GM21723 (cell line): ENCODE measurements around the gene TASL.
"Not testable (repeated sequence)": the region's sequence is repeated elsewhere in the genome, so short reads cannot be mapped to it uniquely, and the experiment has no call there.

Experiments
- ATAC-seq: cut with Tn5 transposase; IDR thresholded peaks from one replicate; pipeline ENCODE4 v1.9.1; 2021; ENCODE audit warnings: mild to moderate bottlenecking, moderate library complexity; ENCODE audit not compliant: unreplicated experiment

TASL gene, protein sequence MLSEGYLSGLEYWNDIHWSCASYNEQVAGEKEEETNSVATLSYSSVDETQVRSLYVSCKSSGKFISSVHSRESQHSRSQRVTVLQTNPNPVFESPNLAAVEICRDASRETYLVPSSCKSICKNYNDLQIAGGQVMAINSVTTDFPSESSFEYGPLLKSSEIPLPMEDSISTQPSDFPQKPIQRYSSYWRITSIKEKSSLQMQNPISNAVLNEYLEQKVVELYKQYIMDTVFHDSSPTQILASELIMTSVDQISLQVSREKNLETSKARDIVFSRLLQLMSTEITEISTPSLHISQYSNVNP

DNA sequence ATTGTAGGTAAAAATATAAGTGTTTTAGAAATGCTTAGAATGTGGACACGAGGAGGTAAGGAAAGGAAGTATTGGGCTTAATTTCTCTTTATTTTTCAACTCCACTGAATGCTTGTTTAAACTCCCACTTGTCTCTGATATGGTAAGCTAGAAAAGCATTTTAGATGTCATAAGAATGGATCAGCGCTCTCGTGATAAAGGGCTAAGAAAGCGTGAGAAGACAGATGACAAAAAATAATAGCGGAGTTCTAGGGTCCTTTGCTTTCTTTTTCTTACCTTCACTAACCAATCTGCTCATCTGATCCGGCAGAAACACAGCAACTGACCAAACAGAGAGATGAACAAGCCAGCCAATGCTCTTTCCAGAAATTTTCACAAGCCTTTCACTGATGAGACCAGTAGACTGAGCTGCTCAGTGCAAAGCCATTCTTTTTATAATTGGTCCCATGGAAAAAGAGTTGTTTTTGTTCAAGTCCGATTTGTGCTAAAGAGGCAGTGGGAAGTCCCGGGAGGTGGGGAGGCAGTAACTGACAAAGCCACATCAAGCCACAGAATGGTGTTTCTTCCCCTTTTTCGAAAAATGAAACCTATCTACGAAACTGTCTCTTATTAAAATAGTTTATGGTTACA lies at the start of gene TASL:
TASL (minus strand) TSS at position 405 of the 630 bp plus-strand sequence. CDS start 17,411 bp downstream, outside the sequence.
- ATAC-seq: peak; percentile 86

- no peak for ATAC-seq
Measured at GRCh38 chrX:30626402-30626801, 48.8 kb upstream of the TASL start.

DNA sequence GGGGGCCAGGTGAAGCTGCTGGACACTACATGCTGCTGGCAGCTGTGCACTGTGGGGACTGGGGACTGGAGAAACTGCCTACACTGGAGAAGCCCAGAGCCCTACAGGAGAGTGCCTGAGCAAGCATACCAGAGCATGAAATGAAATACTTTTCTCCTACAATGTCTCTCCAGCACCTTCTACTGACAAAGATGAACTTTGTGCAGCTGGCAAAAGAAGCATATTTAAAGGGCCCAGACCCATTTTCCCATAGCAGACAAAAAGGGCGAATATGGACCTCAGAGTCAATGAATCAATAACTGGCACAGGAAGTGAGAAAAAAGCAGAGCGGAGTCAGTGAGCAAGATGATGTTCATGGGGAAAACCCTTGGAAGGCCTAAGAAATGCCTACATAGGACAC lies 44.8 kb upstream of the TASL start:
- ATAC-seq: no peak

- no peak for ATAC-seq
Measured at GRCh38 chrX:30620980-30621618, 43.5 kb upstream of the TASL start.

DNA sequence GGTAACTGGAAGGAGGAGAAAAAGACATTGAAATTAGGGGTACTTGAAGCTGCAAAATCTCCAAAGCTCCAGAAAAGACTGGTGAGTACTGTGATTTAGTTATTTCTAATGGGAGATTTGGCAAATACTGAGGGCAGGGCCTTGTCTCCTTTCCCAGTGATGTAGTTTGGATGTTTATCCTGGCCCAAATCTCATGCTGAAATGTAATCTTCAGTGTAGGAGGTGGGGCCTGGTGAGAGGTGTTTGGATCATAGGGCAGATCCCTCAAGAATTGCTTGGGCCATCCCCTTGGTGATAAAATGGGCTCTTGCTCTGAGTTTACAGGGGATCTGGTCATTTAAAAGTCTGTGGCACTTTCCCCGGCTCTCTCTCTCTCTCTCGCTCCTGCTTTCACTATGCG lies 42.6 kb upstream of the TASL start:
- ATAC-seq: no peak

GRCh38 chrX:30618160-30618765 lies 40.7 kb upstream of the TASL start:
- ATAC-seq: no peak

- ATAC-seq: no peak
Measured at GRCh38 chrX:30615229-30615628, 37.7 kb upstream of the TASL start.

- no peak for ATAC-seq
Measured at GRCh38 chrX:30613721-30614120, 36.2 kb upstream of the TASL start.

- ATAC-seq: no peak
Measured at GRCh38 chrX:30612250-30612655, 34.7 kb upstream of the TASL start.

DNA sequence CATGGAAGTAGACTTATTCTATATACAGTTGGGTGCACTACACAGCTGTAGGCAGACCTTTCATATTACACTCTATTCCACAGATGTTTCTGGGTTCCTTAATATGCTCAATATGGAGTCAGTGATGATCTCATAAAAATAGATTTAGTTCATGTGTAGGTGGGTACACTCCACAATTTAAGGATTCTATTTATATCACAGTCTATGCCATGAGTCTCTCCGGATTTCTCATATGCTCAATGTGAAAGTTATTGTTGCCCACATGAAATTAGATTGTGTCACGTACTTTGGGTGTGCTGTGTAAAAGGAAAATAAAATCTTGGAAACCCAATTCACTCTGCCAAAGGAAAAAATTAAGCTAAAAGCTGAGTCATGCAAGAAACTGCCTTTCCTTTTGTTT lies 32.5 kb upstream of the TASL start:
- ATAC-seq: no peak

DNA sequence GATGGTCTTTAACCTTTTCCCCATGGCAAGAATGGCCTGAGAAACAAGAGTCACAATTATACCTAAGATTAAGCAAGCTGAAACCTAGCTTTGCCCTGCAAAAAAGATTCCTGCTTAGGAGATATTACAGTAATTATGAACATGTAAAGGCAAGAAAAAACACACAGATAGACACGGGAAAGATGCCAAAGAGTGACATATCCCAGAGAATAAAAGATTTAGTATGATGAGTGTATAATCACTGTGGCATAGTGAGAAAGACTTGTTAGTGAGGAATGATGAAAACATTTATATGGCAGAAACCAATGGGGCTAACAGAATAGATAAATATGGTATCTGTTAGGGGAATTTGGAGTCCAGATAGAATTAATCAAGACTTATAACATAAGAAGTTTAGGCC lies 29.6 kb upstream of the TASL start:
- ATAC-seq: no peak

DNA sequence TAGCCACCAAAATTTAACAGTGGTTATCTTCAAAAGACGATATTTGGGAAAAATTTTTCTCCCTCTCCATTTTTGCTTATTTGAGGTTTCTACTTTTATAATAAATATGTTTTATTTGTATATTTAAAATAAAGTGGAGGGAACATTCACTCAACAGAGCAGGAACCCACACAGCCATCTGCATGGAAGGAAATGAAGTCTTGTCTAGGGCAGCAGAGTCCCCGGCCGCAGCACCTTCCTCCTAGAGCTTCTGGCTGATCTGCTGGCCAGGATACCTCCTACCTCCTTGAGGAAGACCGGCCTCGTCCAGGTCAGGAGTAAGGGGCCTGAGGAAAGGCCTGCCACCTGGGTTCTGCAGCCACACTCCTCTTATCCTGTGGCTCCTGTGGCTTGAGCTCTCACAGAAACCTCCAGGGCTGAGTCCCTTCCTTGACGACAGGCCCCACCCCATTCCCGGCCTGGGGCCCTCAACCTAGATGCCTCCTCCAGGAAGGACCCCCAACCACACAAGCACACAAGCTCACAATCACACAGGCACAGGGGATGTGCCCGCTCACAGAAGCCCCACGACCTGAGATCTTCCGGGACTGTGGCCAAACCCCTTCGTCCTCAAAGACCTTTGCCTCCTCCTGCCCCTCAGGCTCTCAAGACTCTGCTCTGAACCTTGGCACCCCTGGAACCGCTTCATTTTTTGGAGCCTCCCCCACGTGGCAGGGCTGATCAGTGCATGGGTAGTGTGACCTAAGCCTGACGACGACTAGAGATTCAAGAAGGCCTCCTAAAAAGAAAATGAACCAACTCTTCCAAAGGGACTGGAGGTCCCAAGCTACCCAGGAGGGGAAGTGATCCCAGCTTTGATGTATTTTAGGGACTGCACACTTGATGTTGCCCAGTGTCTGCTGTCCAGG lies 23.0 kb upstream of the TASL start:
- ATAC-seq: not testable (repeated sequence)

- peak; percentile 87 for ATAC-seq
Measured at GRCh38 chrX:30597216-30598012, 19.8 kb upstream of the TASL start.

DNA sequence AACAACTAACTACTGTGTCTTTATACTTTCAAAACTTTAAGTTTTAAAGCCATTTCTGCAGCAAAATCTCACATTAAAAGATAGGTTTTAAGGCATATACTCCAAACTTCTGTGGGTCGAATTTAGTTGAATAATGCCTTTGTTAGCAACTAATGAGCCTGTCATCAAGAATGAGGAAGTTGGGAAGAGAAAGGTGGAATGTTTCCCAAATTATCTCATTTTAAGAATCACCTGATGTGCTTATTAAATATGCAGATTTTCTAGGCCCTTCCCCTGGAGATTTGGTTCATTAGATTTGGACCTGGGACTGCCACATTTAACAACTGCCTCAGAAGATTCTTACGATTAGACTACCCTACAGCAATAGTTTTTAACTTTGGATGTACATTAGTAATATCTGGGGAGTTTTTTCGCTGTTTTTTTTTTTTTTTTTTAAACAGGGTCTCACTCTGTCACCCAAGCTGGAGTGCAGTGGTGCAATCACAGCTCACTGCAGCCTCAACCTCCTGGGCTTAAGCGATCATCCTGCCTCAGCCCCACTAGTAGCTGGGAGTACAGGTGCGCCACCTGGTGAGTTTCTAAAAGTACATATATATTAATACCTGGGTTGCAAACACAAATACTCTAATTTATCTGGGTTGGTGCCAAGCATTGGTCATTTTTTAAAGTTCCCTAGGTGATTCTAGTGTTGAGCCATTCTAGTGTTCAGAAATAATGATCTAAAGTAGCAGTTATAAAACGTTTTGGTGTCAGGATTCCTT lies 16.1 kb upstream of the TASL start:
- ATAC-seq: peak; percentile 55

DNA sequence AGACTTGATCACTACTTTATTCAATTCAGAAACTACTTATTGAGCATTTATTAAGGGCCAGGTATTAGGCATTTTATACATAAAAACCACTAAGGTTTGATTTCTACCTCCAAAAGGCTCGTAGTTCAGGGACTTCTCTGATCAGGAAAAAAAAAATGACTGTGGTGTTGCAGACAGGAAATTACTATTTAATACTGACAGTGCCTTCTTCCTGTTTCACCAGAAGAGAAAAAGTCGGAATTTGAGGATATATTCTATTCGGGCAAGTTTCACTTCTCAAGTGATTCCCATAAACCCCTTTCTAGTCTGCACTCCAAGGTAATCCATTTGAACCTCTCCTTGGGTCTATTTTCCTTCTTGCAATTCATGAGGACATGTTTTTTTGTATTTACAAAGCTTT lies 15.3 kb upstream of the TASL start:
- ATAC-seq: no peak

- ATAC-seq: no peak
Measured at GRCh38 chrX:30590368-30590767, 12.8 kb upstream of the TASL start.

GRCh38 chrX:30589146-30589888 lies 11.8 kb upstream of the TASL start:
- ATAC-seq: peak; percentile 48

GRCh38 chrX:30586516-30586915 lies 8.9 kb upstream of the TASL start:
- no peak for ATAC-seq
